ENCODE measurements around the gene DYRK1A. TPM values are rescaled to one million over a fixed set of nuclear protein-coding genes. Genes with fewer than 3 reads are reported as not detected.

The DYRK1A gene
- total and polyA plus RNA-seq, 11 donors: 24.5 to 96.6 (median 69.0) TPM

DNA sequence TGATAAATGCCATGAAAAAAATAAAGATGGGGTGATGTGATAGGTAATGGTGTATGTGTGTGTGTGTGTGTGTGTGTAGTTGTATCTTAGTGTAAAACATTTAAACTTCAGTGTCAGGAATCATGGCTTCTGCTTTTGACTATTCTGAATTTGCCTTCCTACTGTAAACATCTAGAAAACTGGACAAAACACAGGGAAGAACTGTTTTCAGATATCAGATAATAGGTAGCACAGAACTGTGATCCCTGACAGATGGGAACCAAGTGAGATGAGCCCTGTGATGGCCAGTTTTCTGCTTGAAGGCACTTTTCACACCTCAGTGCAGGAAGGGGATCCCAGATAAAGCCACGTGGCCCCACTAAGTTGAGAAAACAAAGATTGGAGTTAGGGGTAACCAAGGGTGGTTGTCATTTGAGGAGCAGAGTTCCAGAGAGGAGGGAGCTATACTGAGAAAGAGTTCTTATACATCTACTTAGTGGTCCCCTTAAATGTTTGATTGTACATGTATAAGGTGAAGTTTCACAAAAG is 17.3 kb downstream of the DYRK1A start:
- DNase-seq (no peak), ATAC-seq (no peak)
- intact Hi-C loops (cut with DNase I): no loop called here
- no peak overlapping the region for H3K27ac ChIP-seq
- WGBS, 4 donors: 38 to 78% (median 47%) methylated on average over 1 of the region's 1 CpG
- H3K4me3 ChIP-seq: no peak overlapping the region
- H3K4me1 ChIP-seq: peaks cover 2 to 99% (median 83%) of the 10 kb centered on the region in 12 donors
- peaks cover 0 to 12% (median 0%) of the 10 kb centered on the region in 12 donors for H3K9me3 ChIP-seq
- no peaks in the 10 kb centered on the region for H3K27me3 ChIP-seq
- TF ChIP-seq, protein P1, sequence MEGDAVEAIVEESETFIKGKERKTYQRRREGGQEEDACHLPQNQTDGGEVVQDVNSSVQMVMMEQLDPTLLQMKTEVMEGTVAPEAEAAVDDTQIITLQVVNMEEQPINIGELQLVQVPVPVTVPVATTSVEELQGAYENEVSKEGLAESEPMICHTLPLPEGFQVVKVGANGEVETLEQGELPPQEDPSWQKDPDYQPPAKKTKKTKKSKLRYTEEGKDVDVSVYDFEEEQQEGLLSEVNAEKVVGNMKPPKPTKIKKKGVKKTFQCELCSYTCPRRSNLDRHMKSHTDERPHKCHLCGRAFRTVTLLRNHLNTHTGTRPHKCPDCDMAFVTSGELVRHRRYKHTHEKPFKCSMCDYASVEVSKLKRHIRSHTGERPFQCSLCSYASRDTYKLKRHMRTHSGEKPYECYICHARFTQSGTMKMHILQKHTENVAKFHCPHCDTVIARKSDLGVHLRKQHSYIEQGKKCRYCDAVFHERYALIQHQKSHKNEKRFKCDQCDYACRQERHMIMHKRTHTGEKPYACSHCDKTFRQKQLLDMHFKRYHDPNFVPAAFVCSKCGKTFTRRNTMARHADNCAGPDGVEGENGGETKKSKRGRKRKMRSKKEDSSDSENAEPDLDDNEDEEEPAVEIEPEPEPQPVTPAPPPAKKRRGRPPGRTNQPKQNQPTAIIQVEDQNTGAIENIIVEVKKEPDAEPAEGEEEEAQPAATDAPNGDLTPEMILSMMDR (IDR thresholded peaks at IDR 0.05): no peak
- no peak for TF ChIP-seq POLR2A (IDR thresholded peaks at IDR 0.05)
- no peaks in the 10 kb centered on the region for H3K36me3 ChIP-seq

DNA sequence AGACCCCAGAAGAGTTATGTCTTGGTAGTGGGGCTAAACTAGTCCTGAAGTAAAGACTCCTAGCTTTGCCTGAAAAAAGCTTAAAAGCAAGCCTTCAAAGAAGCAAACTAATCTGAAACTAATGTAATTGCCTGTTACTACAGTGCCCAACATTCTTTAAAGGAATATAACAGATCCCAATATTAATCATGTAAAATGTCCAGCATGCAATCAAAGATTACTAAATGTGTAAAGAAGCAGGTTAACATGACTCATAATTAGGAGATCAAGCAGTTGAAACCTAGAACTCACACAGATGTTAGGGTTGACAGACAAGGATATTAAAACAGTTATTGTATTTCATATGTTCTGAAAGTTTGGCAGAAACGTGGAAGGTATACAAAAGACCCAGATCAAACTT is 17.8 kb downstream of the DYRK1A start:
- no peak overlapping the region for H3K27ac ChIP-seq
- H3K9me3 ChIP-seq: peaks cover 0 to 12% (median 0%) of the 10 kb centered on the region in 12 donors
- peaks cover 2 to 99% (median 82%) of the 10 kb centered on the region in 12 donors for H3K4me1 ChIP-seq
- no peak overlapping the region for H3K4me3 ChIP-seq
- DNase-seq (no peak), ATAC-seq (no peak)
- no peak for TF ChIP-seq POLR2A (IDR thresholded peaks at IDR 0.05)
- TF ChIP-seq, protein P1 (IDR thresholded peaks at IDR 0.05): no peak
- intact Hi-C loops (cut with DNase I): no loop called here
- H3K36me3 ChIP-seq: no peaks in the 10 kb centered on the region
- 87 to 94% (median 91%) methylated on average over 1 of the region's 1 CpG for WGBS, 4 donors
- H3K27me3 ChIP-seq: no peaks in the 10 kb centered on the region

DNA sequence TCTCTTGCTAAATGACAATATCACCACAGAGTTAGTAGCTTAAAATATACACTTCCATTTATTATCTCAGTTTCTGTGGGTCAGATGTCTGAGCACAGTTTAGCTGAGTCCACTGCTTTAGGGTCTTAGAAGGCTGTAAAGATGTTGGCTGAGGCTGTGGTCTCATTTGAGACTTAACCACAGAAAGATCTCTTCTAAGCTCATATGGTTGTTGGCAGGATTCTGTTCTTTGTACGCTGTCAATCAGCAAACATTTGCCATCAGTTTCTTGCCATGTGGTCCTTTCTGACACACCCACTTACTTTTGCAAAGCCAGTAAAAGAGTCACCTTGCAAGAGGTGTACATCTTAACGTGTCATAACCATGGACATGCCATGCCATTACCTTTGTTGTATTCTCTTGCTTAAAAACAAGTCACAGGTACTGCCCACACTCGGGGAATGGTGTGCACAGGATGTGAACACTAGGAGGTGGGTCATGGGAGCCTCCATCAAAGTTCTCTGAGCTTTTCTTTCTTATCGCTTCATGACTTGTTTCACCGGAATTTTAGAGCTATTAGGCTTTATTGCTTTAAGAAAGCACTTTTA is 18.7 kb downstream of the DYRK1A start:
- Histone ChIP-seq H3K27ac (no peak overlapping the region), H3K4me3 (no peak overlapping the region), H3K9me3 (peaks cover 0 to 12% (median 0%) of the 10 kb centered on the region in 12 donors), H3K27me3 (no peaks in the 10 kb centered on the region), H3K36me3 (no peaks in the 10 kb centered on the region), H3K4me1 (peaks cover under 1 to 99% (median 82%) of the 10 kb centered on the region in 12 donors)
- WGBS, 4 donors: 71 to 81% (median 78%) methylated on average over 5 of the region's 5 CpGs
- intact Hi-C loops (cut with DNase I): no loop called here
- TF ChIP-seq POLR2A (IDR thresholded peaks at IDR 0.05): no peak
- TF ChIP-seq, protein P1 (IDR thresholded peaks at IDR 0.05): no peak
- DNase-seq: no peak
- ATAC-seq: no peak

DNA sequence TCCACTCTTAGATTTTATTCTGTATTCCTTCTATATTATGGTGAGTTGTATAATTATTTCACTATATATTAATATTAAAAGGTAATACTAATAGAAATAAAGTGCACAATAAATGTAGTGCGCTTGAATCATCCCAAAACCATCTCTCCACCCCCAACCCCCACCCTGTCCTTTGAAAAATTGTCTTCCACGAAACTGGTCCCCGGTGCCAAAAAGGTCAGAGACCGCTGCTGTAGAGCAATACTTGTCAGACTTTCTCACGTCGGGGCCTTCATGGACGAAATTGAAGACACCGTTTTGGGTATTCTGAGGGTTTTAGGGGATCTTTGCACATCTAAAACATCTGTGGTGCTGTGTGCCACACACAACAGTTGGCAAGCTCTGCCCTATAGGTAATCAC is 19.6 kb downstream of the DYRK1A start:
- 54 to 59% (median 58%) methylated on average over 8 of the region's 8 CpGs for WGBS, 4 donors
- Histone ChIP-seq H3K4me1 (peaks cover 0 to 99% (median 81%) of the 10 kb centered on the region in 12 donors), H3K27ac (no peak overlapping the region), H3K4me3 (no peak overlapping the region), H3K9me3 (peaks cover 0 to 12% (median 0%) of the 10 kb centered on the region in 12 donors), H3K36me3 (no peaks in the 10 kb centered on the region), H3K27me3 (no peaks in the 10 kb centered on the region)
- DNase-seq (no peak), ATAC-seq (no peak)
- TF ChIP-seq, protein P1 (IDR thresholded peaks at IDR 0.05): no peak
- no peak for TF ChIP-seq POLR2A (IDR thresholded peaks at IDR 0.05)
- intact Hi-C loops (cut with DNase I): no loop called here

All from heart left ventricle (tissue), 16 donors.